Stimulated activated CD8-positive, alpha-beta memory T cell treated with anti-CD3 and anti-CD28 coated beads, Interleukin-7, amount 100 ng/mL, for 4 hours (primary cell): ENCODE results near the gene HDAC10.

Experiments
- DNase-seq, 2 donors: peaks; one replicate each; pipeline ENCODE4 v3.0.0-alpha.2; 2020; ENCODE audit warnings: low read depth in 2 of 2

Gene HDAC10

DNA sequence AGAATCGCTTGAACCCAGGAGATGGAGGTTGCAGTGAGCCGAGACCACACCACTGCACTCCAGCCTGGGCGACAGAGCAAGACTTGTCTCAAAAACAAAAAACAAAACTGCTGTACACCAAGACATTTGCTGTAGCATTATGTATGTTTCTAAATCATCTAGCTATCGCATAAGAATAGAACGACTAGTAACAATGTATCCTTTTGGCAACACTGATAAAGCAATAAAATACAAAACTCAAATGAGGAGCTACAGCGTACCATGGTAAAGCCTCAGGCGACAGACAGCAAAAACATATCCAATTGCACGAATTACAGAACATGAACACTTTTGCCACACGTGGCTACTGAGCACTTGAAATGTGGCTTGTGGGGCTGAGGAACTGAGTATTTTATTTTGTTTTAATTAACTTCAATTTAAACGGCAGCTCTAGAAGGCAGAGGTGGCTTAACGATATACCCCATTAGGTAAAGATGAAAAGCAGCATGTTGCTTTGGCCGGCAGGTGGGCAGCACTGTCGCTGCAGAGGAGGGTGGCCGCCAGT, 8.6 kb downstream of the HDAC10 start:
- DNase-seq: no peak

GRCh38 chr22:50238755-50239154, 12.3 kb downstream of the HDAC10 start:
- DNase-seq: no peak

- DNase-seq: no peak
Observed at GRCh38 chr22:50236731-50237409, 14.2 kb downstream of the HDAC10 start.

DNA sequence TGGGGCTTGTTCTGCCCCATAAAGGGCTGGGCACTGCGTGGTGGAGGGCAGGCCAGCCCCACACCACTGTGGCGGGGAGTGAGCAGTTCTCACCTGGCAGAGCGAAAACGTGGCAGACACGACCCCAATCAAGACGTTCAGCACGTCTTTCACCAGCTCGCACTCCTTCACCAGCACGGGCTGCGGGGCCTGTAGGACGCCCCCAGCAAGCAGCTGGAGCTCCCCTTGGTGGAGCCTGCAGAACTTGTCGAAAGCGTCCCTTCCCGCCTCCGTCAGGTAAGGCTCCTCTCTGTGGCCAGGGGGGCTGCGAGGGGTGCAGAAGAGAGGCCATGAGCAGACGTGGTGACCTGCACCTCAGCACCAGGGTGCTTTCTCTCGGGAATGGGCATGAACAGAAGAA, 17.8 kb downstream of the HDAC10 start:
- DNase-seq: no peak

GRCh38 chr22:50232481-50233151, 18.4 kb downstream of the HDAC10 start:
- no peak for DNase-seq

DNA sequence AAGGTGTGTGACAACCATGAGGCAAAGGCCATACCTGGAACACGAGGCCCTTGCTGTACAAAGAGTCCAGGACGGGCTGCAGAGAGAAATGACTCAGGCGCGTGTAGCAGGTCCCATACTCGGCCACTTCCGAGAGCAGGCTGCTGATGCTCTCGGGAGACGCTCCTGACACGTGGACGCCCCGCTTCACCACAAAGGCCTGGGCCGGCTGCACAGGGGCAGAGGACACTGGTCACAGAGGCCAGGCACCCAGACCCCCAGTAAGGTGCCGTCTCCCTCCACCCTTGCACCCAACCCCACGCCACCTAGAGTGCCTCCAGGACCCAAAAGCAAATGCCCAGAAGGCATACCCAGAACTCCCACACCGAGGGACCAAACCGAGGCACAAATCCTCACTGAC, 21.7 kb downstream of the HDAC10 start:
- no peak for DNase-seq

- no peak for DNase-seq
Observed at GRCh38 chr22:50228366-50228765, 22.7 kb downstream of the HDAC10 start.

DNA sequence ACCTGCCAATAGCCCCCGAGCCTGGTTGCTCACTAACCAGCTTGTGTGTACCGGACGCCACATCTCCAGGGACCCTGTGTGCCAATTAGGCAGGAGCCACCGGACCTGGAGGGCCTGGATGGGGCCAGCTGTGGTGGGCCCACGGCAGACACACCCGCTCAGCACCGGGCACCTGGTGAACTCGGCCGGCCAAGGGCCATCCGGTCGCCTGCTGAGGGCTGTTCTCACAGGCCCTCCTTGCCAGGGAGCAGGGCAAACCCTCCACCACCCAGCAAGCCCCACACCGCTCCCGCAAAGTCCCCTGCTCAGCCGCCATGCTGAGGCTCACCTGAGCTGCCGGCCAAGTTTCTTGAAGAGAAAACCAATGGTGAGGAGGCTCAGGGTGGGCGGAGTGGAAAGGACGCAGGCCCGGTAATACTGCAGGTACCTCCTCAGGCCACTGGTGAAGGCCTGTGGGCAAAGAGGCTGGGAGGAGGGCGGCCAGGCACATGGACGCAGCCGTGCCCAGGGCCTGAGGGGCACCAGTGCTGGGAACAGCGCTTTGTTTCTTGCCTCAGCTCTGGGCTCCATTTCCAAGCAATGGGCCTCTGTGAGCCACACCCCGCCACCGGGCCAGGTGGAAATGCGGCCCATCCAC, 23.4 kb downstream of the HDAC10 start:
- no peak for DNase-seq

DNA sequence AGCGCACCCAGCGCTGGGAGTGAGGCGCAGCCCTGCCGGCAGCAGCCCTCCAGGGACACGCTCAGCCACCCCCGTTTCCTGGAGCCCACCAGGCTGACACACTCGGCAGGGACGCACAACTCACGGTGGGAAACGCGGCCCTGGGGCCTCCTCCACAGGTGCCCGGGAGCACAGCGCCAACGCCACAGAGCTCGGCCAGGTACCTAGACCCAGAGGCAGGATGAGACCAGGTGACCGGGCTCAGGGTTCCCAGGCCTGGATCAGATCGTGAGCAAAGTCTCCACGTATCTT, 24.2 kb downstream of the HDAC10 start:
- DNase-seq: no peak

DNA sequence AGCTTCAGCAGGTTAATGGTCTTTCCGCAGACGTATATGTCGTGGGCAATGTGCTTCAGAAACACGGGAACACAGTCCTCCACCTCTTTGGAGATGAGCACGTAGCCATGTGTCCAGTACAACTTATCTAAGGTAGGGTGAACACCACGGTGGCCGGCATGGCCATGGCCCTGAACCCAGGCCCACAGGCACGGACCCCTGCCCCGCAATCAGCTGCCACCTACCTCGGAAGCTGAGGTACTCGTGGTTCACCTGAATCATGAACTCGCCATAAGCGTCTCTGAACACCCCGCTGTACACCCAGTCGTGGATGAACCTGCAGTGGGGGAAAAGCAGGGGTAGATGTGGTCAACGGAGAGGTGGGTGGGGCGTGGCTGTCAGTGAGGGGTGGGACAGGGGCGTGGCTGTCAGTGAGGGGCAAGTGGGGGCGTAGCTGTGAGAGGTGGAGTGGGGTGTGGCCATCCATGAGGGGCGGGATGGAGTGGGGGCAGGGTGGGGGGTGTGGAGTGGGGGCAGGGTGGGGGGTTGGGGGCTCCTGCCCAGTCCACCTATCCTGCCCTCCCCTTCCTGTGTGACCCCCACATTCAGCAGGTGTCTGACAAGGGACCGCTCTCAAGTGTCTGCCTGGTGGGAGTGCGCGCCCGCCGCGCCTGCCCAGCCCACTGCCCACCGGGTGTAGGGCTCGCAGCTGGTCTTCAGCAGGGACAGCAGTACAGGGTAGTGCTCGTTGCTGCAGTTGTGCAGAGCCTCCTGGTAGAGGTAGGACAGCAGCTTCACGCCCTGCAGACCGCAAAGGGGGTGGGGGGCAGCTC, 24.8 kb downstream of the HDAC10 start:
- DNase-seq: no peak

DNA sequence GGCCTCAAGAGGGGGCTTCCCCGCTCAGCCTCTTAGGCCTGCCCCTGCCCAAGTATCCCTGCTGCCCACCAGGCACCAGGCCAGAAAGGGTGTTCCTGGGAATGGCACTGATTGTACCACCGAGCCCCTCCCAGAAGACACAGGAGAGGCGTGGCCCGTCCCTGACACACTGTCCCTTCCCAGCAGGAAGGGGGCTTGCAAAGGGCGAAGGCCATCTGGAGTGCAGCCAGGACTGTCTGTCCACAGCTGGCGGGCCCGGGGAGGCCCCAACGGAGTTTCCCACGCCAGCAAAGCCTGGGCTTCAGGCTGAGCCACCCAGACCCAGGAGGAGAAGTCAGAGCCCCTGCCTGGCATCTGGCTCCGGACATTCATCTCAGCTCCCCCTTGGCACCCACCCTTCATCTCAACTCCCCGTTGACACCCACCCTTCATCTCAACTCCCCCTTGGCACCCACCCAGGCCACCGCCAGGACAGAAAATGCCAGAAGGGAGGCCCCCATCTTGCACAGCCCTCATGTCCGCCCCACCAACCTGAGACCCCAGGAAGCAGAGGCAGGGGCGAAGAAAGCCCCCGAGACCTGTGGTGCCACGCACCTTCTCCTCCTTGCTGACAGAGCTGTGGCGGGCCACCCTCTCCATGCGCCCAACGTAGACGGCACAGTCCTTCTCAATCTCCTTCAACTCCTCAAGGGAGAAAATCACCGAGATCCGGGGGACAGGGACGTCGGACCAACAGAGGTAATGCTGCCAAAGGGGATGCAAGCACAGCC, 25.7 kb downstream of the HDAC10 start:
- DNase-seq: no peak

DNA sequence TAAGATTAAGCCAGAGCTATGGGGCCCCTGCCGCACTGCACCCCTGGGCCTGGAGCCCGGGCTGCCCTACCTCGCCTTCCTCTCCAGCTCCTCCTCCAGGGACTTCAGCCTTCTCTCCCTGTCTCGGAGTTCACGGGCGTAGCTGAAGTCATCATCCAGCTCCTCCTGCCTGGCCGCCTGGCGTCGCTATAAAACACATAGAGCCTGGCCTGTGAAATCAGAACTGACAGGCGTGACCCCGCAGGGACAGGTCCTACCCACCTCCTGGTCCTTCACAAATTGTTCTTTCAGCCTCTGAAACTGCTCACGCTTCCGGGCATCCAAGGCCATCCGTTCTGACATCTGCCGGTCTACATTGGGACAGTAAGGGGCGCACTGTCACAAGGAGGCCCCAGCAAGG, 27.0 kb downstream of the HDAC10 start:
- no peak for DNase-seq

- no peak for DNase-seq
Observed at GRCh38 chr22:50222508-50222907, 28.6 kb downstream of the HDAC10 start.

DNA sequence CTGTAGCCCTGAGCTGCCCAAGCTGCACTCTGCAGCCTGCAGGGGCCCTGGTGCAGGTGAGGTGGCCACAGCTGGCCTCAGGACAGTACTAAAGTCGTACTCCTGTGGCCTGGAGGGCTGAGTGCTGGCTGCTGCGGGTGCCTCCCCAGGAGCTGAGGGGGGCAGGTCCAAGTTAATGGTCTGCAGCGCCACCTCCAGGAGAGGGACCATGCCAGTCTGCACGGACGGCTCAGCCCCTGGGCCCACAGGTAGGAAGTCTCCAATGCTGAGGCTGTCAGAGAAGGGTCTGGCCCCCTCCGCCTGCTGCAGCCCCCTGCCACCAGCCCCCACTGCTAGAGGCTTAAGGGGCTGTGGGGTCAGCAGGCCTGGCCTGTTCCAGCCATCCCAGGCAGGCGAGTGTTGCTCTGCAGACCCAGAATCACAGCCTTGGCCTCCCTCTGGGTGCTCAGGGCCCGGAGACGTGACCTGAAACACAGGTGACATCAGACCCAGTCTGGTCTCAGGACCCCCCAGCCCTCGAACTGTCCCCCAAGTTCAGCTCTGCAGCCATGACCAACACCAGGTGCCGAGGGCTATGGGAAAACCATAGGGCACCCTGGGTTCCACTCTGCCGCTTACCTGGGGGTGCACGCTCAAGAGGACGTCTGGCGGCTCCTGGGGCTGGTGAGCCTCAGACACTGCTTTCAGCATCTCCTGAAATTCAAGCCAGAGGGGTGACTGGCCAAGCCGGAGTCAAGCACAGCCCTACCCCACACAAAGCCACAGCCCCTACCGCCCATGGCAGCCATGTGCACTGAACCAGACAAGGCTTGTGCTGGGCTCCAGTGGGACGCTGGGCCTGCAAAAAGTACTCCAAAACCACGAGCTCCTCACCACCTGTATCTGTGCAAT, 29.4 kb downstream of the HDAC10 start:
- no peak for DNase-seq

- DNase-seq: no peak
Observed at GRCh38 chr22:50220603-50221409, 30.3 kb downstream of the HDAC10 start.

DNA sequence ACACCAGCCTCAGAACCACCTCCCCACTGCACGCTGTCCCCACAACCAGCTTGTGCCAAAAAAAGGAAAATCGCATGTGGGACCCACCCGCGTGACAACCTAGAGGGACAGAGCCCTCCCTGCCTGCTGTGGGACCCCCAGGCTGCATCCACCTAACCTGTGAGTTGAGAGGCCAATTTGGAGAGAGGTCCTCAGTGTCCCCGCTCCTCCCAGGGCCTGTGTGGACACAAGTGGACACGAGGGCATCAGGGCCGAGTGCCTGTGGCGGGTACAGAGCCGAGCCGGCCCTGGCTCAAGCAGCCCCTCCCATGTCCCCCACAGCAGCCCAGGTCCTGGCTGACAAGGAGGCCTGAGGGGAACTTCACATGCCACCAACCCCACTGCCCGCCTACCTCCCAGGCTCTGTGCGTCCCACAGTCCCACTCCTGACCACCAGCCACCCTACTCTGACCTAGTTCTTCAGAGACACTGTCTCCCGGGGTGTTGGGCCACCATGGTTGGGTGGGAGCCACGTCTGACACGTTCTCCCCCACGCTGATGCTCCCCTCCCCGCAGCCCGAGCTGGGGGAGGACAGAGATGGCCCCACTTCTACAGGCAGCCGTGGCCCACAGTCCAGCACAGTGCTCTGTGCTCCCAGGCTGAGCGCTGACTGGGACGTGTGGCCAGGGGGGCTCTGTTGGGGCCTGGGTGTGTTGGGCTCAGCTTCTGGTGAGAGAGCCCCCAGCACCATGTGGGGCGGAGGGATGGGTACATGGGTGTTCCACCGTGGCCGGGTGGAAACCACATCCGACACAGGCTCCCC, 31.1 kb downstream of the HDAC10 start:
- DNase-seq: no peak

- DNase-seq: no peak
Observed at GRCh38 chr22:50218996-50219727, 31.9 kb downstream of the HDAC10 start.
